ENCODE measurements around the gene RNF182. TPM values are rescaled to one million over a fixed set of nuclear protein-coding genes. Genes with fewer than 3 reads are reported as not detected.

The RNF182 gene
- total and polyA plus RNA-seq, 10 of the 15 experiments (the other 5 are each of a cell fraction or from before 2014, with no cell fraction given) = not detected

DNA sequence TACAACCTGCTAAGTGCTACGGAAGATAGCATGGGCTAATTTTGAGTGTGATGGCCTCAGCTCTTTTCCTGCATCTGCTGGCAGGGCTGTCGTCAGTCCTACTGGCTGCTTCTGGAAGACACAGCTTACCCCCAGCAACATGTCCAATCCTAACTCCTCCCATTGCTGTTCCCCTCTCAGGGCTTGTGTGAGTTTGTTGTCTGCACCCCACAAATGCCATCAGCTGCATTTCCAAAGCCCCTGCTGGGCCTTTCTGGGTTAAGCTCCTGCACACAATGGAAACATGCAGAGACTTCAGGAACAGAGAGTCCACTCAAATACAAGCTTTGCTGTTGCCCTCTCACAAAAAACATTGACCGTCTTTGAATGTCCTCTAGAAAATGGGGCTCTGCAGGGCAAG lies 84.7 kb downstream of the RNF182 start:
- no peak overlapping the region for H3K4me3 ChIP-seq
- H3K9me3 ChIP-seq (replicated peaks; ENCODE audit: control insufficient read depth, insufficient read depth, low read length) = no peaks in the 10 kb centered on the region
- H3K36me3 ChIP-seq (ENCODE audit: control insufficient read depth in 2 of 2, insufficient read depth in 2 of 2, low read length in 1 of 2) = no peaks in the 10 kb centered on the region
- no peaks in the 10 kb centered on the region for H4K20me1 ChIP-seq (ENCODE audit: control insufficient read depth, insufficient read depth)
- intact Hi-C loops (cut with micrococcal nuclease; ENCODE audit: unreplicated experiment) (no loop called here), in situ Hi-C loops (cut with MboI) (no loop called here)
- H2AFZ ChIP-seq (ENCODE audit: control insufficient read depth, low read depth, low read length) = no peak overlapping the region
- ChIA-PET CTCF (interaction anchor here (1.0 to 1.5 kb wide), 3 partner anchors 26 to 35 kb away, joined by 3 to 4 read pairs (median 4); no protein-coding TSS in a partner anchor), SMC1A (ENCODE audit: uncharacterized antibody, unreplicated experiment) (interaction anchor here (1.6 kb wide), 1 partner anchor 11 kb away, joined by 3 read pairs; no protein-coding TSS in a partner anchor), RAD21 (ENCODE audit: unreplicated experiment) (no interaction called here), POLR2A (interaction anchor here (0.6 kb wide), 1 partner anchor 48 kb away, joined by 3 read pairs; no protein-coding TSS in a partner anchor)
- no peak for TF ChIP-seq SPI1 (IDR thresholded peaks at IDR 0.05; ENCODE audit: borderline replicate concordance, insufficient read depth, low read depth, low read length)
- no peak for TF ChIP-seq GABPA (IDR thresholded peaks at IDR 0.05; ENCODE audit: low read depth)
- no peak for TF ChIP-seq FOXM1 (IDR thresholded peaks at IDR 0.05; ENCODE audit: low read depth, low read length)
- TF ChIP-seq SMAD1 (IDR thresholded peaks at IDR 0.05; ENCODE audit: low read depth, partially characterized antibody) = no peak
- TF ChIP-seq, protein P1, sequence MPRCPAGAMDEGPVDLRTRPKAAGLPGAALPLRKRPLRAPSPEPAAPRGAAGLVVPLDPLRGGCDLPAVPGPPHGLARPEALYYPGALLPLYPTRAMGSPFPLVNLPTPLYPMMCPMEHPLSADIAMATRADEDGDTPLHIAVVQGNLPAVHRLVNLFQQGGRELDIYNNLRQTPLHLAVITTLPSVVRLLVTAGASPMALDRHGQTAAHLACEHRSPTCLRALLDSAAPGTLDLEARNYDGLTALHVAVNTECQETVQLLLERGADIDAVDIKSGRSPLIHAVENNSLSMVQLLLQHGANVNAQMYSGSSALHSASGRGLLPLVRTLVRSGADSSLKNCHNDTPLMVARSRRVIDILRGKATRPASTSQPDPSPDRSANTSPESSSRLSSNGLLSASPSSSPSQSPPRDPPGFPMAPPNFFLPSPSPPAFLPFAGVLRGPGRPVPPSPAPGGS (IDR thresholded peaks at IDR 0.05; ENCODE audit: borderline replicate concordance, insufficient read depth, low read depth, low read length, poor library complexity, severe bottlenecking) = no peak
- TF ChIP-seq, protein P2, sequence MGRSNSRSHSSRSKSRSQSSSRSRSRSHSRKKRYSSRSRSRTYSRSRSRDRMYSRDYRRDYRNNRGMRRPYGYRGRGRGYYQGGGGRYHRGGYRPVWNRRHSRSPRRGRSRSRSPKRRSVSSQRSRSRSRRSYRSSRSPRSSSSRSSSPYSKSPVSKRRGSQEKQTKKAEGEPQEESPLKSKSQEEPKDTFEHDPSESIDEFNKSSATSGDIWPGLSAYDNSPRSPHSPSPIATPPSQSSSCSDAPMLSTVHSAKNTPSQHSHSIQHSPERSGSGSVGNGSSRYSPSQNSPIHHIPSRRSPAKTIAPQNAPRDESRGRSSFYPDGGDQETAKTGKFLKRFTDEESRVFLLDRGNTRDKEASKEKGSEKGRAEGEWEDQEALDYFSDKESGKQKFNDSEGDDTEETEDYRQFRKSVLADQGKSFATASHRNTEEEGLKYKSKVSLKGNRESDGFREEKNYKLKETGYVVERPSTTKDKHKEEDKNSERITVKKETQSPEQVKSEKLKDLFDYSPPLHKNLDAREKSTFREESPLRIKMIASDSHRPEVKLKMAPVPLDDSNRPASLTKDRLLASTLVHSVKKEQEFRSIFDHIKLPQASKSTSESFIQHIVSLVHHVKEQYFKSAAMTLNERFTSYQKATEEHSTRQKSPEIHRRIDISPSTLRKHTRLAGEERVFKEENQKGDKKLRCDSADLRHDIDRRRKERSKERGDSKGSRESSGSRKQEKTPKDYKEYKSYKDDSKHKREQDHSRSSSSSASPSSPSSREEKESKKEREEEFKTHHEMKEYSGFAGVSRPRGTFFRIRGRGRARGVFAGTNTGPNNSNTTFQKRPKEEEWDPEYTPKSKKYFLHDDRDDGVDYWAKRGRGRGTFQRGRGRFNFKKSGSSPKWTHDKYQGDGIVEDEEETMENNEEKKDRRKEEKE (IDR thresholded peaks at IDR 0.05) = no peak
- no peak for TF ChIP-seq HDAC2 (IDR thresholded peaks at IDR 0.05)
- no peak overlapping the region for H3K4me2 ChIP-seq (ENCODE audit: control insufficient read depth, insufficient read depth)
- H3K27ac ChIP-seq (ENCODE audit: control insufficient read depth, insufficient read depth) = no peak overlapping the region
- no peaks in the 10 kb centered on the region for H3K79me2 ChIP-seq (ENCODE audit: control insufficient read depth, insufficient read depth, low read length)
- WGBS (ENCODE audit: insufficient coverage, insufficient replicate concordance, low lambda C conversion rate, missing lambda C conversion rate) = 32% methylated on average over 3 of the region's 3 CpGs
- no peaks in the 10 kb centered on the region for H3K4me1 ChIP-seq (ENCODE audit: control insufficient read depth, insufficient read depth, low read length)
- no peak overlapping the region for H3K9ac ChIP-seq (ENCODE audit: control insufficient read depth, insufficient read depth, low read length)
- BruUV-seq (replicated peaks) = no TSS peak
- DNase-seq (ENCODE audit: low read depth, low spot score) (no peak), FAIRE-seq (no peak), ATAC-seq (no peak)
- peaks cover 0 to 4% of the 10 kb centered on the region in 2 experiments; a peak in 2 of 4 replicates for H3K27me3 ChIP-seq (replicated peaks in 1 of 2; ENCODE audit: control insufficient read depth in 2 of 2, insufficient read depth in 2 of 2, low read length in 1 of 2)
